ENCODE data around the gene TVP23A. TPM values are rescaled to one million over a fixed set of nuclear protein-coding genes. Genes with fewer than 3 reads are reported as not detected.
"Not testable (repeated sequence)": the region's sequence is repeated elsewhere in the genome, so short reads cannot be mapped to it uniquely, and the experiment has no call there.

The TVP23A gene
- total RNA-seq, 1 experiment from 2014 or later: not detected

- intact Hi-C loops (cut with micrococcal nuclease): loop anchor here (5.0 kb wide), 1 partner anchor 200 kb away; the partner anchor contains the start of genes CLEC16A and DEXI
- Histone ChIP-seq H3K27ac (ENCODE audit: low read length) (no peak overlapping the region), H3K9me2 (replicated peaks; ENCODE audit: low read length) (no peaks in the 10 kb centered on the region), H2AFZ (ENCODE audit: low read length) (no peak overlapping the region), H3K4me2 (ENCODE audit: low read length) (no peak overlapping the region), H3K9ac (ENCODE audit: low read length) (no peak overlapping the region), H3K4me1 (ENCODE audit: insufficient read depth, low read length) (peaks cover 21% of the 10 kb centered on the region), H3K36me3 (ENCODE audit: low read depth, low read length) (no peaks in the 10 kb centered on the region), H3K79me2 (ENCODE audit: low read length) (peaks cover 5% of the 10 kb centered on the region; the same call in 1 of the 2 replicates), H3K27me3 (ENCODE audit: low read length) (no peaks in the 10 kb centered on the region), H4K20me1 (ENCODE audit: low read length) (no peaks in the 10 kb centered on the region), H3F3A (ENCODE audit: low read length, unreplicated experiment) (no peaks in the 10 kb centered on the region), H3K9me3 (ENCODE audit: low read length) (no peaks in the 10 kb centered on the region), H3K4me3 (ENCODE audit: low read length) (no peak overlapping the region)
- TF ChIP-seq EZH2 (IDR thresholded peaks at IDR 0.05; ENCODE audit: low read length, unreplicated experiment) (no peak), CTCF (conservative IDR thresholded peaks at IDR 0.05; ENCODE audit: low read depth, low read length) (no peak), EZH2phosphoT487 (IDR thresholded peaks at IDR 0.05; ENCODE audit: borderline replicate concordance, low read length) (no peak)
- POLR2A ChIA-PET (ENCODE audit: unreplicated experiment): no interaction called here
- BruUV-seq (replicated peaks): no TSS peak
- CTCF ChIA-PET: no interaction called here
- no peak for DNase-seq
- no peak for ATAC-seq
These were observed 76.8 kb downstream of the TVP23A start for GRCh38 chr16:10741844-10742243.

- DNase-seq; H3K4me3 ChIP-seq (ENCODE audit: low read length); H3K4me2 ChIP-seq (ENCODE audit: low read length); BruUV-seq (replicated peaks); H3K27ac ChIP-seq (ENCODE audit: low read length); H3K9me3 ChIP-seq (ENCODE audit: low read length); H3K27me3 ChIP-seq (ENCODE audit: low read length); H2AFZ ChIP-seq (ENCODE audit: low read length); POLR2A ChIA-PET (ENCODE audit: unreplicated experiment); CTCF ChIA-PET; H4K20me1 ChIP-seq (ENCODE audit: low read length); H3K36me3 ChIP-seq (ENCODE audit: low read depth, low read length); H3K9me2 ChIP-seq (replicated peaks; ENCODE audit: low read length); H3F3A ChIP-seq (ENCODE audit: low read length, unreplicated experiment); ATAC-seq; H3K79me2 ChIP-seq (ENCODE audit: low read length); H3K9ac ChIP-seq (ENCODE audit: low read length): not testable (repeated sequence)
- peaks cover 21% of the 10 kb centered on the region for H3K4me1 ChIP-seq (ENCODE audit: insufficient read depth, low read length)
- intact Hi-C loops (cut with micrococcal nuclease): loop anchor here (5.0 kb wide), 1 partner anchor 201 kb away; the partner anchor contains the start of genes CLEC16A and DEXI
These were observed 77.3 kb downstream of the TVP23A start for GRCh38 chr16:10741249-10741648.

- H3K9ac ChIP-seq (ENCODE audit: low read length): no peak overlapping the region
- H2AFZ ChIP-seq (ENCODE audit: low read length): no peak overlapping the region
- ATAC-seq (no peak), DNase-seq (no peak)
- H3K9me3 ChIP-seq (ENCODE audit: low read length): no peaks in the 10 kb centered on the region
- no peak overlapping the region for H3K4me3 ChIP-seq (ENCODE audit: low read length)
- H3K27me3 ChIP-seq (ENCODE audit: low read length): no peaks in the 10 kb centered on the region
- no peaks in the 10 kb centered on the region for H3F3A ChIP-seq (ENCODE audit: low read length, unreplicated experiment)
- peaks cover 5% of the 10 kb centered on the region; the same call in 1 of the 2 replicates for H3K79me2 ChIP-seq (ENCODE audit: low read length)
- no peak overlapping the region for H3K27ac ChIP-seq (ENCODE audit: low read length)
- intact Hi-C loops (cut with micrococcal nuclease): loop anchor here (5.0 kb wide), 1 partner anchor 201 kb away; the partner anchor contains the start of genes CLEC16A and DEXI
- TF ChIP-seq CTCF (conservative IDR thresholded peaks at IDR 0.05; ENCODE audit: low read depth, low read length): no peak
- TF ChIP-seq EZH2 (IDR thresholded peaks at IDR 0.05; ENCODE audit: low read length, unreplicated experiment): no peak
- no peak for TF ChIP-seq EZH2phosphoT487 (IDR thresholded peaks at IDR 0.05; ENCODE audit: borderline replicate concordance, low read length)
- H3K4me1 ChIP-seq (ENCODE audit: insufficient read depth, low read length): peaks cover 21% of the 10 kb centered on the region
- no peaks in the 10 kb centered on the region for H4K20me1 ChIP-seq (ENCODE audit: low read length)
- no peaks in the 10 kb centered on the region for H3K9me2 ChIP-seq (replicated peaks; ENCODE audit: low read length)
- H3K36me3 ChIP-seq (ENCODE audit: low read depth, low read length): no peaks in the 10 kb centered on the region
- H3K4me2 ChIP-seq (ENCODE audit: low read length): no peak overlapping the region
- ChIA-PET CTCF (no interaction called here), POLR2A (ENCODE audit: unreplicated experiment) (no interaction called here)
- no TSS peak for BruUV-seq (replicated peaks)
These were observed 77.8 kb downstream of the TVP23A start for GRCh38 chr16:10740845-10741208.

All from PC-3 (cell line).